ENCODE results near the gene ME3.

ME3 gene

GRCh38 chr11:86692746-86693145, 20.3 kb upstream of the ME3 start:
- no peak for DNase-seq (ENCODE audit: low read depth in 2 of 2)

- no peak for DNase-seq (ENCODE audit: low read depth in 2 of 2)
Observed at GRCh38 chr11:86692317-86692716, 19.9 kb upstream of the ME3 start.

GRCh38 chr11:86688398-86689179, 16.2 kb upstream of the ME3 start:
- no peak for DNase-seq (ENCODE audit: low read depth in 2 of 2)

- no peak for DNase-seq (ENCODE audit: low read depth in 2 of 2)
Observed at GRCh38 chr11:86687185-86687778, 14.9 kb upstream of the ME3 start.

GRCh38 chr11:86686531-86686930, 14.1 kb upstream of the ME3 start:
- DNase-seq (ENCODE audit: low read depth in 2 of 2) = no peak

- DNase-seq (ENCODE audit: low read depth in 2 of 2) = no peak
Observed at GRCh38 chr11:86681483-86681756, 9.0 kb upstream of the ME3 start.

- no peak for DNase-seq (ENCODE audit: low read depth in 2 of 2)
Observed at GRCh38 chr11:86680716-86681482, 8.5 kb upstream of the ME3 start.

GRCh38 chr11:86678823-86679222, 6.4 kb upstream of the ME3 start:
- DNase-seq (ENCODE audit: low read depth in 2 of 2) = no peak

- DNase-seq (ENCODE audit: low read depth in 2 of 2) = no peak
Observed at GRCh38 chr11:86678296-86678695, 5.9 kb upstream of the ME3 start.

GRCh38 chr11:86676533-86677154, 4.2 kb upstream of the ME3 start:
- no peak for DNase-seq (ENCODE audit: low read depth in 2 of 2)

- DNase-seq (ENCODE audit: low read depth in 2 of 2) = no peak
Observed at GRCh38 chr11:86676010-86676409, 3.6 kb upstream of the ME3 start.

- no peak for DNase-seq (ENCODE audit: low read depth in 2 of 2)
Observed at GRCh38 chr11:86675017-86675416, 2.6 kb upstream of the ME3 start.

- no peak for DNase-seq (ENCODE audit: low read depth in 2 of 2)
Observed at GRCh38 chr11:86673872-86674750, 1.7 kb upstream of the ME3 start.

GRCh38 chr11:86673055-86673843, 833 bp upstream of the ME3 start:
- DNase-seq (ENCODE audit: low read depth in 2 of 2) = no peak

GRCh38 chr11:86671531-86672006, 847 bp downstream of the ME3 start:
- no peak for DNase-seq (ENCODE audit: low read depth in 2 of 2)

GRCh38 chr11:86670911-86671310, 1.5 kb downstream of the ME3 start:
- DNase-seq (ENCODE audit: low read depth in 2 of 2) = no peak

- DNase-seq (ENCODE audit: low read depth in 2 of 2) = no peak
Observed at GRCh38 chr11:86670181-86670580, 2.2 kb downstream of the ME3 start.

- DNase-seq (ENCODE audit: low read depth in 2 of 2) = no peak
Observed at GRCh38 chr11:86669424-86669823, 3.0 kb downstream of the ME3 start.

GRCh38 chr11:86668929-86669328, 3.5 kb downstream of the ME3 start:
- no peak for DNase-seq (ENCODE audit: low read depth in 2 of 2)

- DNase-seq (ENCODE audit: low read depth in 2 of 2) = no peak
Observed at GRCh38 chr11:86666193-86666592, 6.2 kb downstream of the ME3 start.

GRCh38 chr11:86664930-86665329, 7.5 kb downstream of the ME3 start:
- no peak for DNase-seq (ENCODE audit: low read depth in 2 of 2)
